ENCODE results near the gene PSPC1. TPM values are rescaled to one million over a fixed set of nuclear protein-coding genes. Genes with fewer than 3 reads are reported as not detected.

Gene PSPC1
- total RNA-seq, 1 donor from 2014 or later, result 75.6 TPM

DNA sequence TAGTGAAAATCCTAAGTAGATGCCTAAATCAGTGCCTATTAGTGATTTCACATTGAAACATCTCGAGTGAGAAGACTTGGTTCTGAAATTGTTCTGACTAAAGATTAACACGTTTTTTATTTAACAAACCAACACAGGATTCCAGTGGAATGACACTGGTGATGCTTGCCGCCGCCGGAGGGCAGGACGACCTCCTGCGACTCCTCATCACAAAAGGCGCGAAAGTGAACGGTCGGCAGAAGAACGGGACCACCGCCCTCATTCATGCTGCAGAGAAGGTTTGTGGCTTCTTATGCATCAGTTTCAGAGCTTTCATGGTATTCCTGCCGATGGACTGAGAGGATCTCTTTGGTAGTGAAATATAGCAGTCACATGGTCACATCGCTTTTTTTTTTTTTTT is 121.2 kb downstream of the PSPC1 start:
- Mint-ChIP-seq H3K27me3 (no peaks in the 10 kb centered on the region), H3K4me1 (no peaks in the 10 kb centered on the region), H3K9me3 (no peaks in the 10 kb centered on the region), H3K36me3 (ENCODE audit: low read depth) (peaks cover 82% of the 10 kb centered on the region), H3K27ac (no peak overlapping the region), H3K4me3 (no peak overlapping the region)
- POLR2A ChIA-PET, result no interaction called here
- intact Hi-C loops (cut with micrococcal nuclease), result no loop called here
- no peak for TF ChIP-seq CTCF (IDR thresholded peaks at IDR 0.05)
- no peak for DNase-seq
- CTCF ChIA-PET, result no interaction called here
- no peak for ATAC-seq (ENCODE audit: low read depth)

DNA sequence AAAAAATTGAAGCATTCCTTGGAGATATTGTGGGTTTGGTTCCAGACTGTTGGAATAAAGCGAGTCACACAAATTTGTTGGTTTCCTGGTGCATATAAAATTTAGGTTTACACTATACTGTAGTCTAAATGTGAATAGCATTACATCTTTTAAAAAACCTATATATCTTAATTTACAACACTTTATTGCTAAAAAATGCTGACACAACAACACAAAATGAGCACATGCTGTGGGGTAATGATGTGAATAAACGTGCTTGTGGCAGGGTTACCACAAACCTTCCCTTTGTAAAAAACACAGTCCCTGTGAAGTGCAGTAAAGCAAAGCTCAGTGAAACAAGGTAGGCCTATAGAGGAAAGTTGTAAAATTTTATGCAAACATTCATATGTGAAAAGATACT is 121.6 kb downstream of the PSPC1 start:
- intact Hi-C loops (cut with micrococcal nuclease), result no loop called here
- Mint-ChIP-seq H3K27me3 (no peaks in the 10 kb centered on the region), H3K4me3 (no peak overlapping the region), H3K36me3 (ENCODE audit: low read depth) (peaks cover 78% of the 10 kb centered on the region), H3K9me3 (no peaks in the 10 kb centered on the region), H3K4me1 (no peaks in the 10 kb centered on the region), H3K27ac (no peak overlapping the region)
- no peak for TF ChIP-seq CTCF (IDR thresholded peaks at IDR 0.05)
- no peak for ATAC-seq (ENCODE audit: low read depth)
- ChIA-PET CTCF (no interaction called here), POLR2A (no interaction called here)
- no peak for DNase-seq

GRCh38 chr13:19658831-19659230 is 123.9 kb downstream of the PSPC1 start:
- intact Hi-C loops (cut with micrococcal nuclease), result no loop called here
- ChIA-PET CTCF (no interaction called here), POLR2A (no interaction called here)
- no peaks in the 10 kb centered on the region for H3K4me1 Mint-ChIP-seq
- H3K27ac Mint-ChIP-seq, result no peak overlapping the region
- no peak overlapping the region for H3K4me3 Mint-ChIP-seq
- no peak for TF ChIP-seq CTCF (IDR thresholded peaks at IDR 0.05)
- no peaks in the 10 kb centered on the region for H3K9me3 Mint-ChIP-seq
- DNase-seq, result no peak
- ATAC-seq (ENCODE audit: low read depth), result no peak
- no peaks in the 10 kb centered on the region for H3K27me3 Mint-ChIP-seq
- H3K36me3 Mint-ChIP-seq (ENCODE audit: low read depth), result peaks cover 70% of the 10 kb centered on the region

GRCh38 chr13:19657872-19658591 is 124.7 kb downstream of the PSPC1 start:
- ChIA-PET POLR2A (no interaction called here), CTCF (no interaction called here)
- Mint-ChIP-seq H3K27me3 (no peaks in the 10 kb centered on the region), H3K27ac (peak overlapping the region; percentile 18), H3K4me3 (no peak overlapping the region), H3K9me3 (no peaks in the 10 kb centered on the region), H3K36me3 (ENCODE audit: low read depth) (peaks cover 69% of the 10 kb centered on the region), H3K4me1 (no peaks in the 10 kb centered on the region)
- DNase-seq (no peak), ATAC-seq (ENCODE audit: low read depth) (no peak)
- TF ChIP-seq CTCF (IDR thresholded peaks at IDR 0.05), result no peak
- intact Hi-C loops (cut with micrococcal nuclease), result no loop called here

Other genes starting within 250 kb of the PSPC1 start
- gene TPTE2, start 221.4 kb downstream of the PSPC1 start, total RNA-seq, result not detected in 2 replicates
- gene MPHOSPH8, start 149.3 kb downstream of the PSPC1 start, total RNA-seq, result 32.5 and 43.6 TPM in 2 replicates
- 14.1 and 17.1 TPM in 2 replicates for gene ZMYM5, start 80.7 kb upstream of the PSPC1 start, total RNA-seq
- 64.8 and 75.2 TPM in 2 replicates for gene ZMYM2, start 175.8 kb upstream of the PSPC1 start, total RNA-seq

All from activated B cell treated with CpG ODN at 0.5 μM for 24 hours (primary cell).